CD4-positive, alpha-beta T cell treated with Interleukin-15 for 1 hour (primary cell): ENCODE measurements around the gene MR1.
"Not testable (repeated sequence)": the region's sequence is repeated elsewhere in the genome, so short reads cannot be mapped to it uniquely, and the experiment has no call there.

Experiments
- DNase-seq: peaks from one replicate; pipeline ENCODE4 v3.0.0-alpha.2; 2020

Gene MR1

DNA sequence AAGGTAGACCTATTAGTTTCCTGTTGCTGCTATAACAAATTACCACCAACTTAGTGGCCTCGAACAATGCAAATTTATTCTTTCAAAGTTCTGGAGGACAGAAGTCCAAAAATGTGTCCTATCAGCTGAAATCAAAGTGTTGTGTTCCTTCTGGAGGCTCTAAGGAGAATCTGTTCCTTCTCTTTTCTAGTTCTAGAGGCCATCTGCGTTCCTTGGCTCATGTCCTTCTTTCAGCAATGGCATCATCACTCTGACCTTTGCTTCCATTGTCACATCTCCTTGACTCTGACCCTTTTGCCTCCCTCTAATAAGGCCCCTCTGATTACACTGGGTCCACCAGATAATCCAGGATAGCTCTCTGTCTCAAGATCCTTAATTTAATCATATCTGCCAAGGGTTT, 1.2 kb upstream of the MR1 start:
- DNase-seq = no peak

GRCh38 chr1:181033128-181033798, 520 bp upstream of the MR1 start:
- peak; percentile 49 for DNase-seq

GRCh38 chr1:181035210-181035609, 1.4 kb downstream of the MR1 start:
- not testable (repeated sequence) for DNase-seq

DNA sequence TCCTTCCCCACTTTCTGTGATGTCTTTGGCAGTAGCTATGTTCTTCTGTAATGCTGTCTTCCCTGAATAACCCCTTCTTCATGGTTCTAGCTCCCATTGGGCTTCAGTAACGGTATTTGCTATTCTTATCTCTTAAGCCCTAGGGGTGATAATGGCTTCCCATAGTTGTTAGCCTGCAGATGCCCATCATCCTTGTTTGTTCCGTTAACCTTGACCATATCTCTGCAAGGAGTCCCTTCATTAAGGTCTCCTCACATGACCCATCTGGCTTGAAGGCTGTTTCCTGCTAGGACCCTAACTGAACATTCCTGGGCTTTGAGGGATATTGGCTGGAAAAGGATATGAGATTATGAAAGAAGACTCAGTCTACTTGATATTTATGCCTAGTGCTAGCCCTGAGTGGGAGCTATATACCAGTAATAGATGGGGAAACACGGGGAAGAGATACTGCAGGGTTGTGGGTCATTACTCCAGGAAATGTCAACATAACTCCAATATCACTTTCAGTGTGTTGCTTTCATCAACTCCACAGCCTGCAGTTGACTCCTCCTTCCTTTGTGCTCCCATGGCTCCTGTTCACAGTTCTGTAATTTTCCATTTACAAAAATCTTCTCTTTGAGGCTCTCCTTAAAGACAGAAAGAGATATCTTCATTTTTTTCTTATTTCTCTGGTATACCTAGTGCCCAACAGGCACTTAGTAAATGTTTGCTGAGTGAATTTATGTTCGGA, 2.5 kb downstream of the MR1 start:
- DNase-seq = no peak

DNA sequence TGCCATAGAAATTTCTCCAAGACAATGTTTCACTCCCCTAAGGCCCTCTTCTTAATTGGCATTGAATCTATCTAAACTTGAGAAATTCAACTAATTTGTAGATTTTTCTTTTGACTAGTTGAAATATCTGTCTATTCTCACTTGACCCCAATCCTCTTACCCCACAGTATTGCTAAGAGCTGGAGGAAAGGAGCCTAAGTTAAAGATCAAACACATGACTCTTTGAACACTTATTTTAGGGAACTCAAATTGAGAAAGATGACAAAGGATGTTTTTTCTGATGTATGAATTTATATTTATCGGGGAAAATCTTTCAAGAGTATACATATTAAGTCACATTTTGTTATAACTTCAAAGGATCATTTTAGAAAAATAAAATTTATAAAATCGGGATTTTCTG, 3.6 kb downstream of the MR1 start:
- DNase-seq = no peak

DNA sequence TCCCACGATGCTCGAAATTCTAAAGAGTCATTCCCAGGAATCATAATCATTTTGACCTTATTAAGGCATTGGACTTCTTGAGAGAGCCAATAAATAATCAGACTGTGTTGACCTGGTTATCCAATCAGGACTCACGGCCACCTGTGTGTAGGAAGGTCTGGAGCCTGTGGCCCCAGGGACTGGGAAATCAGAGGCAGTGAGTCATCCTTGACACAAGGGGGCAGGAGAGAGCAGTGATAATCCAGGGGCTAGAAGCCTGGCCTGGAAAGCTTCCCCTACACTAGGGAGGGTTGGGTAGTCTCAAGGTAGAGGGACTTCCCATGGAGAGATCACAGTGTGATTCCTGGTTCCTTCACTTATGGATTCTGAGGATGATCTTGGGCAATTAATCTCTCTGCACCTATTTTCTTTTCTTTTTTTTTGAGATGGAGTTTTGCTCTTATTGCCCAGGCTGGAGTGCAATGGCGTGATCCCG, 4.7 kb downstream of the MR1 start:
- DNase-seq = peak; percentile 59

DNA sequence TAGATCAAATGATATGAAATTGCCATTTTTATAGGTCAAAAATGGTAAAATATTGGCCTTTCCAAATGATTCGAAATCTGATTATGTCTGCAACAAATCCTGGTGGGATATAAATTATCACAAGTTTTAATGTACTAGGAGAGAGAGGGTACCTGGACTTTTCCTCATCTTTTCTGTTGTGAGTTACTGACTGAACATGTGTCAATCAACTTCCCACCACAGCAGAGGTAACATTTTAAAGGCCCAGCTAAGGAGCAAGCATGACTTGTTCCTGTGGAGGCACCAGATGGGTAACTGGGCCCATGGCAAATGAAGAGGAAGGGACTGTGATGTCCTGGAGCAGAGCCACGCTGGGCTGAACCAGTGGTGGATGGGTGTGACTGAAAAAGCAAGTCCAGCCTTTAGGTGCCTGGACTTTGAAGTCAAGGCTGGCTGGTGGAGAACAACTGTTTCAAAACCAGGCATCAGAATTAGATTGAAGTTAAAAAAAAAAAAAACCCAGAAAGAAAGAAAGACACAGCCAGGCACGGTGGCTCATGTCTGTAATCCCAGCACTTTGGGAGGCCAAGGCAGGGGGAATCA, 6.6 kb downstream of the MR1 start:
- no peak for DNase-seq

DNA sequence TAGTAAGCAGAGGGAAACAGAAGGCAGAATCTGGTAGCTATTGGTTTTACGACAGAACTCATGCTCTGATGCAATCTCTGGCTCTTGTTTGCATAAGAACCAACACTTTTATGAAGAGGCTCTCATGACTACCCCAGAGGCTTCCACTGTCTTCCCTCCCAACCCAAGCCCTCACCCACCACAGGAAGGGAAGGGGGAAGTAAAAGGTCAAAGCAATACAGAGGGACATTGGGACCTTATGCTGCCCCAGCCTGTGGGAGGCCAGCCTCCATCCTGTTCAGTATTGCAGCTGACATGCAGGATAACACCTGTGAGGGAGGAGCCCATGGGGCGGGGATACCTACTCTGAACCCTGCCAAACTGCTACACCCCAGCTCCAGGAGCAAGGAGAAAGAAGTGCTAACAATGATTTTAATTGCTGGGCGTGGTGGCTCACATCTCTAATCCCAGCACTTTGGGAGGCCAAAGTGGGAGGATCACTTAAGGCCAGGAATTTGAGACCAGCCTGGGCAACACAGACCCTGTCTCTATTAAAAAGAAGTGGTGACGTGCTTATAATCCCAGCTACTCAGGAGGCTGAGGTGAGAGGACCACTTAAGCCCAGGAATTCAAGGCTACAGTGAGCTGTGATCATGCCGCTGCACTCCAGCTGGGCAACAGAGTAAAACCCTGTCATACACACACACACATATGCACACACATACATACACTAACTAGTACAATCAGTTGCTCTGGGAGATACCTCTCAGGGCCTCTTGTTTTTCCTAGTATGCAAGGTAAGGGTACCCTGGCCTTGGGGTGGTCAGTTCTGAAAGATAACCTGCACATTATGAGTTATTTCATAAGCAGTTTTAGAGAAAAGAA, 9.5 kb downstream of the MR1 start:
- DNase-seq = peak; percentile 63

DNA sequence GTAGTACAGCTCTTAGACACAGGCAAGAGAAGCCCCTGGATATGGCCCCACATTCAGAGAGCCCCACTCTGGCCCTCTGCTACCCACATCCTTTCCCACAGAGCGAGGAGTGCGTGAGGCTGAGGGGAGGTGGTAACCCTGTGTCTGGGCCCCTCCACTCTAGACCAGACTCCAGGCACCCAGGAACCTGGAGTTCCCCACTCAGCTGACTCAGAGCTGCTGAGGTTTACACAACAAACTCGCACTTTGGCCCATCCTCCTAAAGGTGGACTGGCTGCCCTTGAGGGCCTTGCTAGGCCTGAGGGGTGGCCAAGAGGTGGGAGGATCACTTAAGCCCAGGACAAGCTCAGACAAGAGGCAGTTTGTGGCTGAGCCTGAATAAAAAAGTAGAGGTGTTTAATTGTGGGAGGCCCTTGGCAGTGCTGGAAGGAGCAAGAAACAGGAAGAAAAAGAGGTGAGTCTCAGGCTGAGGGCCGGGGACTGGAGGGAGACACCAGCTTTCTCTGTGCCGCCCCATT, 10.7 kb downstream of the MR1 start:
- DNase-seq = peak; percentile 70

GRCh38 chr1:181045946-181046345, 12.2 kb downstream of the MR1 start:
- not testable (repeated sequence) for DNase-seq

GRCh38 chr1:181049378-181049777, 15.6 kb downstream of the MR1 start:
- no peak for DNase-seq

- DNase-seq = no peak
These were observed 17.1 kb downstream of the MR1 start for GRCh38 chr1:181050922-181051321.

DNA sequence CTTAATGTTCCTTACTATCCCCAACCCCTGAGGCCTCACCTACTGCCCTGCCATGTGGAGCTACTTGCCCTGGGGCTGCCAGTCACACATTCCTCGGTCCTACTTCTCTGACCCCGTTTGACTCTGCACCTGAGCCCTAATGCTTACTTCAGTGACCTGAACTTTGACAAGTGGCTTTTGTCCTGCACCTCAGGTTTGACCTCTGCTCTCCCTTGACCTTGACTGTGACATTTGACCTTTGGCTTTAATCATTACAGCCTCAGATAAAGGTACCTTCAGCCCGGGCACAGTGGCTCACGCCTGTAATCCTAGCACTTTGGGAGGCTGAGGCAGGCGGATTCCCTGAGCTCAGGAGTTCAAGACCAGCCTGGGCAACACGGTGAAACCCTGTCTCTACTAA, 22.8 kb downstream of the MR1 start:
- no peak for DNase-seq

DNA sequence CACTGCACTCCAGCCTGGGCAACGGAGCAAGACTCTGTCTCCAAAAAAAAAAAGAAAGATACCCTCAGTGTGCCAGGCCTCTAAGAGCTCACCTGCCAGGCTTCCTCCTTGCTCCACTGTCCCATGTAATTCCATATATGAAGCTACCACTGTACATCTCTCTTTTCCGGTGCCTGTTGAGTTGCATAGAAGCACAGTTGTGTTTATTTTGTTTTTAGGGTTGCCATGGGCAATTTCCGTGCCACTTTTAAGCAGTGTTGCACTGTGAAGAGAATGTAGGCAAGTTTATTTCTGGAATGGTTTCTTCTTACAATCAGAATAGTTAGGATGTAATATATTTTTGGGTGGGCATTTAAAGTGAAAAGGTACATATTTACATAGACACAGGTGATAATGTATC, 23.3 kb downstream of the MR1 start:
- DNase-seq = no peak

DNA sequence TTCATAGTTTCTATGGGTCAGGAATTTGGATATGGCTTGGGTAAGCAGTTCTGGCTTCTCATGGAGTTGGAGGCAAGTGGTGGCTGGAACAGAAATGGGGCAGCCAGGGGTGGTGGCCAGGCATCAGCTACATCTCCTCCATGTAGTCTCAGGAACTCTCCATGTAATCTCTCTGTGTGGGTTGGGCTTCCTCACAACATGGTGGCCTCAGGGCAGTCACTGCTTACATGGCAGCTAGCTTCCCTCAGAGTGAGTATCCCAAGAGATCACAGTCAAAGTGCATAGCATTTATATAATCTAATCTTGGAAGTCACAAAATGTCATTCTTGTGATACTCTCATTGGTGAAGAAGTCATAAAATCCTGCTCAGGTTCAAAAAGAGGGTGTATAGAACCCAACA, 25.7 kb downstream of the MR1 start:
- no peak for DNase-seq

GRCh38 chr1:181060066-181060465, 26.3 kb downstream of the MR1 start:
- no peak for DNase-seq

GRCh38 chr1:181060947-181061346, 27.2 kb downstream of the MR1 start:
- not testable (repeated sequence) for DNase-seq

DNA sequence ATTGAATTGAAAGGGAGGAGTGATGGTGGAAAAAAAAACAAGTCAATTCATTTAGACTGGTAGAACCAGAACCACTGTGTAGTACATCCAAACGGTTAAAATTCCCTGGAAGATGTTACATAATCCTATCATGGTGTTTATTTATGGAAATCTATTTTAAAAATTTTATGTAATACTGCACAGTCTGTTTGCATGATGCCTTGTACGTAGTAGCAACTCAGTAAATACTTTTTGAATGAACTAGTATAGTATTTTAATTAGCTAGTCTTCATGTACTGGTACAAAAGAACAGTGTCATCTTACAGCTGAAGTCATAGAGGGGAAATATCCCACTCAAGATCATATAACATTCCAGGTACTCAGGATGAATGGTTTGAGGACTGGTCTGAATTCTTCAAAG, 27.7 kb downstream of the MR1 start:
- no peak for DNase-seq

DNA sequence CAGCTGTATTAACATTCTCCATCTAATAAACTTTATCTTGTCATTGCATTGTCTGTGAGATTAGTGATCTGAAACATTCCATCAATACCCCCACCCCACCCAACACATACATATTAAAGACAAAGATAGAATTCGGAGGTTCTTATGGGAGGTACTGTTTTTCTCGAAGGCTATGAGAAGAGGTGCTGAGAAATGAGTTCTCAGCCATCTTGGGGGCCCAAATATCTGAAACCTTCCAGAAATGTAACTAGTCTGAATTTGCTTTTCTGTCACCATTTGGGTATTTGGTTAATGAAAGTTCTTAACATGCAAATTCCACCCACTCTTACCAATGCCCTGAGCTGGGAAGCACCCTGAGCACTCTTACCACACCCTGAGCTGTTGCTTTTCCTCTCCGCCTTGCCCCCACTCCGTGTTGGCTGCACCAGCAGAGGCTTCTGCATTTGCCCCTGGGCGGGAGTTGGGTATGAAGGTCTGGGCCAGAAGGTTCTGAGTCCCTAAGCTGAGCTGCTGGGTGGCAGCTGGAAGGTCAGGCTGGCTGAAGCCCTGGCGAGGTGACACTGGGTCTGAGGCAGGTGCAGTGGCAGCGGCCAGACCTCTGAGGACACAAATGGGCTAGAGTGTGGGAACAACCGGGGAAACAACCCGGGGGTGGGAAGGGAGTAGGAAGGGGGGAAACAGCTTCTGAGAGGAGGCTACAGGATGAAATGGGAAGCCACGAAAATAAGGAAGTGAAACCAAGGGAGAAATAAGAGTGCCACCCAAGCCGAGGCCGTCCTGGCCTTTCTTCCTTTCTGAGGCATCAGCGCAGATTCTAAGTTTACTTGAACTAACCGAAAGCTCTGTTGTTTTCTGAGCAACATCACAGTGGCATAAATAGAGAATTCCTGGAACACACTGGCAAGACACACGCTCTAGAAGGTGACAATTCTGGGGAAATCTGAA, 28.4 kb downstream of the MR1 start:
- peak; percentile 70 for DNase-seq

DNA sequence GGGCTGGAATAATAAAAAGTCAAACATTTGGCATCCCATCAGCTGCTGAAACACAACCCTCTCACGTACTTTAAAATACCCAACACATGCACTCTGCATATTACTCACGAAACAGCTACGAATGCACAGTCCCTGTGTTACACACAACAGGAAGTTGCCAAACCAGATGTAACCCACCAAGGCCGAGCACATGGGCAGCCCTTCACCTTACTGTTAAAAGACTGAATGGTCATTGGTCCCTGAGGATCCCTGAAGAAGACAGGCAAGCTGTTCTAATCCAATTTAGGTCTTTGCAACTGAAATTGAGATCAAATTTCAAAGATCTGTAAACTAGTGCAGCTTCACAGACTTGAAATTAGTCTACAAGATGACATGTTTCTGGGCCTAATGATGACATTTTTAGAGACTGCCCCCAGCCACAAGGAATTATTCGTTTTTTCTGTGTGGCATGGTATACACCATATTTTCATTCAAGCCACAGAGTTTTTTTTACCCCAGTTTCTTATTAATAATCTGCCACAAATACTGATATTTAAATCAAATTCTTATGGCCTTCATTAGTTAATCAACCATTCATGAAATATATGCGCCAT, 29.1 kb downstream of the MR1 start:
- DNase-seq = peak; percentile 58

DNA sequence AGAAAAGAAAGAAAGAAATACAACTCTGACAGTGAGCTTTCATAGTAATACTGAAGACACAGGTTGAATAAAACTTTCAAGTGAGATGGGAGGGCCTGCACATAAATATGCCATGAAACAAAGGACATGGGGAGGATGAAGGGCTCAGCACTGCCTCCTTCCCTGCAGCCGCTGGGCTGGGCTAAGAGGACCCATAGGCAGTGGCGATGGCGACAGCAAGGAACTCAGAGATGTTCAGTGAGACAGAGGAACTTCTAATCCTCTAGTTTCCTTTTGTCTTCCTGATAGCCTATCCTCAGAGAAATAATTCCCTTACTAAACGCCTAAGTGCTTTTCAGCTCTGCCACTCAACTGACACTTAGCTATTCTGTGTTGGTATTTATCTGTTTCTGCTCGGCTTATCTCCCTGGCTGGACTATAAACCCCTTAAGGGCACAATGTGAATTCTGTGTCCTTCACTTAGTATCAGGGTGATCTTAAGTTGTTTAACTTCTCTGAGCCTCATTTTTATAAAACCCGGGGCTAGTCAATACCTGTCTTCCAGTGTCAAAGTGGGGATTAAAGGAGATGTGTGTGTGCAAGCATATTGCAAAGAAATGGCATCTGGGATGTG, 30.3 kb downstream of the MR1 start:
- DNase-seq = no peak
